Dermis blood vessel endothelial cell (primary cell): ENCODE measurements around the gene BAG3. TPM values are rescaled to one million over a fixed set of nuclear protein-coding genes. Genes with fewer than 3 reads are reported as not detected.
A peak's percentile ranks its signal among the peaks of the same experiment; 100 is the strongest.

Experiments used
- DNase-seq: peaks from one replicate; pipeline ENCODE4 v3.0.0; 2010
- total RNA-seq: library from RNA; depleted of rRNA; stranded (reverse); fragments of >200 nt; gene quantifications from 2 replicates; pipeline ENCODE4 v1.2.3, GENCODE V29; 2014

The BAG3 gene
- total RNA-seq, 1 donor from 2014 or later: 7.5 TPM

DNA sequence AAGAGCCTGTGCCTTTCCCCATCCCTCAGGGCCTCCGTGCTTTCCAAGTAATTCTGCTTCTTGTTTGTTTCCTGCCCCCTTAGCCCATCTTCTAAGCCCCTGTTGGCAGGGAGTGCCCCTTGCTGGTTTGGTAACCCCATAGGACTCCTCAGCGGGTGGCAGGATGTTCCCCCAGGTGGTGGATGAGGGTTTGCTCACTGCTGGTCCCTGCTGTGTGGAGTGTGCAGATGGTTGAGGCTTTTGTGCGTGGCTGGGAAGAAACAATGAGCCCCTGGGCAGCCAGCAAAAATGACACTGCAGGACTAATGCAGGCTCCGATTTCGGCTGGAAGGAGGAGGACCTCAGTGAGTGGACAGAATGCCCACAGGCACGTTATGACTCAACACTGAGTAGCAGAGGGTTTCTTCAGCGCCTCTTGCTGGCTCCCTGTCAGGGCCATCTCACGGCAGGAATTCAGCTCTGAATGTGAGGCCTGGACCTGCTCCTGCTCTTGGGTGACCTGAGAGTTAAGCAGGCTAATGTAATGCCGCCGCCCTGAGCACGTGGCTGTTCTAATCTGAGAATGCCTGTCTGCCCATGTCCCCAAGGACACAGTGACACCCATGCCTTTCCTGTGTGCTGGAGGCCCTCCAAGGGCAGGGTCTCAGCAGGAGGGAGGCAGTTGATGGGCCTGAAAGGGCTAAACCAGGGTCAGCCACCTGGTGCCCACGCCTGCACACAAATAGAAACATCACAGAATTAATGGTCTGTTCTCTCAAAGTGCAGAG is 16.6 kb downstream of the BAG3 start:
- peak; percentile 72 for DNase-seq

DNA sequence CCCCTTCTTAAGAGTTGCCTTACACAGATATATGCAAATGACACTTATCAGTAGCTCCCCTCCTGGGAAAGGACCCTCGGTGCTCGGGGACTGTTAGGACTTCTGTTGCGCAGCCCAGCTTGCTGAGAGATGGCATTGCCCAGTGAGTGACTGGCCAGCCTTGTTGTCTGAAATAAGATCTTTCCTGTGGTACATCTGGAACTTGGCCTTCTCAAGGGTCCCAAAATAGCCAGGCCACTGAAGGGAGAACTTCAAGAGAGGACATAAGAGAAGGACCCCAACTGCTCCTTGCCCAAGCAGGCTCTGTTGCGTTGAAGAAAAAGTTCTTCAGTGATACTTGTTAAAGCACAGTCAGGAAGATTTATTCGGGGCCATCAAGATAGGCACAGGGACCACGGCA is 17.3 kb downstream of the BAG3 start:
- DNase-seq: no peak

DNA sequence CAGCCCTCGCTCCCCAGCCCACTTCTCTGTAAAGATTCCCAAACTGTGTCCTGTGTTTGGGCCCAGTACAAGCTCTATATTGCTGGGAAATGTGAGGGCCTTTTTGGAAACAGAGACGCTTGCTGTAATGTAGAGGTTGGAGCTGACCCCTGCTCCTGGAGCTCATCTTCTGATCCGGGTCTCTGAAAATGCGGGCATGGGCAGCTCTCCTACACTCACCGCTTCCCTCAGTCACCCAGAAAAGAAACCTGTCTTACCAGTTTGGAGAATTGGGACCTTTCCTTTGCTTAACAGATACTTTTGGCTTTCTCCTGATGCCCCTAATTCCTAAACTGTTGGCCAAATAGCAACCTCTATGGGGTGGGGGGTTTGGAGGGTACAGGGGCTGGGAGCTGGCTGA is 18.2 kb downstream of the BAG3 start:
- DNase-seq: no peak

DNA sequence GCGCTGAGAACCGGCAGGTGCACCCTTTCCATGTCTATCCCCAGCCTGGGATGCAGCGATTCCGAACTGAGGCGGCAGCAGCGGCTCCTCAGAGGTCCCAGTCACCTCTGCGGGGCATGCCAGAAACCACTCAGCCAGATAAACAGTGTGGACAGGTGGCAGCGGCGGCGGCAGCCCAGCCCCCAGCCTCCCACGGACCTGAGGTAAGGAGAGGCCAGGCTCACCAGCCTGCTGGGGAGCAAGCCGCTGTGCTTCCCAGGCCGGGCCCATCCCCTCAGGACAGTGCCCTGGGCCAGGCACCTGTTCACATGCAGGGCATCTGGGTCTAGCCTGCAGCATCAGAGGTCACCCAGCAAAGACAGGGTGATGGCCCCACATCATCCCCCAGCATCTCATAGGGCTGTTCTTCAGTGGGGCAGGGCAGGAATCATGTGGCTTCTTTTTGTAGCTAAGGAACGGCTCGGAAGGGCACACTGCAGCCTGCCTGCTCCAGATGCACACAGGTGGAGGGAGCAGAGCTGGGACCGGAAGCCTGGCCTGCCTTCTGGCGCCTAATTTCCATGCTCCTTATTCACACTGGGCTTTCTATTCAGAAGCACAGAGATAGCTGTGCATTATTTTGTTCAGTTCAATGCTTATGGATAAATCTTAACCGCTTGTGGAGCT is 18.9 kb downstream of the BAG3 start:
- DNase-seq: no peak

DNA sequence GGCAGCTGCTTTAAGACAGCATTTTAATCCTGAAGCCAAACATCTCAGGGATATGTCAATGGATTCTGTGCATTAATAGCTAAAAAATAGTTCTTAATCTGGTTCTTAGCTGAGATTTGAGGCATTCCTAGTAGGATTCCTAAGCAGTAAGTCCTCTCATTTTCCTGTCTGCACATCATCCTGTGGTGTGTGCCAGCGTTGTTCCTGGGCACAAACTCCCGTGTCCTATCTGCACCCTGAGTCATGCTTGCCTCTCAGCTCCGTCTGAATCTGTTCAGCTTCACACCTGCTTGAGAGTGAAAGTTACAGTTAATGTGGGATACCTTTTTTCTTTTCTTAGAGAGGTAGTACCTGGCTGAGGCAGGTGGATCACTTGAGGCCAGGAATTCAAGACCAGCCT is 19.5 kb downstream of the BAG3 start:
- DNase-seq: peak; percentile 30

DNA sequence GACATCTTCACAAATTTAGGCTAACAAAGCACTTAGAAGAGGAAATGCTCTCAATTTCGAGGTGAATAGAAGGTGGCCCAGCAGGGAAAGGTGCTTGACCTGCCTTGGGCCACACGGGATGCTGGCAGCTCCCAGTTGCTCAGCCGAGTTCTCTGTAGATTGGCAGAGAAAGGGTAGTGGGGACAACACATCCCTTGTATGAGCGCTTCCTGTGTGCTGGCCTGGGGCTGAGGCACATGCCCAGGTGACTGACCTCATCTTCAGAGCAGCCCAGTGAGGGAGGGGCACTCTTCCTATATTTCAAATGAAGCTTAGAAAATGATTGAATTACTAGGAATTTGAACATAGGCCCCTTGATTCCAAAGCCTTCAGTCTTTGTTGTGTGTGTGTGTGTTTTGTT is 20.2 kb downstream of the BAG3 start:
- DNase-seq: no peak

DNA sequence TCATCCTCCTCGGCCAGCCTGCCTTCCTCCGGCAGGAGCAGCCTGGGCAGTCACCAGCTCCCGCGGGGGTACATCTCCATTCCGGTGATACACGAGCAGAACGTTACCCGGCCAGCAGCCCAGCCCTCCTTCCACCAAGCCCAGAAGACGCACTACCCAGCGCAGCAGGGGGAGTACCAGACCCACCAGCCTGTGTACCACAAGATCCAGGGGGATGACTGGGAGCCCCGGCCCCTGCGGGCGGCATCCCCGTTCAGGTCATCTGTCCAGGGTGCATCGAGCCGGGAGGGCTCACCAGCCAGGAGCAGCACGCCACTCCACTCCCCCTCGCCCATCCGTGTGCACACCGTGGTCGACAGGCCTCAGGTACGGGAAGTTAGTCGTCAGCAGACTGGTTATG is 21.1 kb downstream of the BAG3 start:
- DNase-seq: no peak

DNA sequence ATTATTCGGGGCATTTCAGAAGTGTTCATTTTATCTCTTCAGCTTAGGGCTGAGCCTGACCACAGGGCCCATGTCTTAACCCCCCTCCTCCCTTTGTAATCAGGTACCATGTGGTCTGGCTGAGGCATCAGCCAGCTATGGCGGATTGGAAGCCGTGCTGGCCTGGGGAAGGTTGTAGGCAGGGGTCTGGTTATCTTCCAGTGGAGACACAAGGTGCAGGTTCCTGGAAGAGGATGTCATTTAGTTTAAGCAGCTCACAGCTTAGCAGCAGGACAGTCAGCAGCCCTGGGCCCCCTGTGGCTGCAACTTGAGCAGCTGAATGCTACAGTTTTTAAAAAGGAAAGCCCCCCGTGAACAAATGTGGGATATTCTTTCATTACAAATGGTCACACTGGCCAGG is 22.1 kb downstream of the BAG3 start:
- DNase-seq: no peak

DNA sequence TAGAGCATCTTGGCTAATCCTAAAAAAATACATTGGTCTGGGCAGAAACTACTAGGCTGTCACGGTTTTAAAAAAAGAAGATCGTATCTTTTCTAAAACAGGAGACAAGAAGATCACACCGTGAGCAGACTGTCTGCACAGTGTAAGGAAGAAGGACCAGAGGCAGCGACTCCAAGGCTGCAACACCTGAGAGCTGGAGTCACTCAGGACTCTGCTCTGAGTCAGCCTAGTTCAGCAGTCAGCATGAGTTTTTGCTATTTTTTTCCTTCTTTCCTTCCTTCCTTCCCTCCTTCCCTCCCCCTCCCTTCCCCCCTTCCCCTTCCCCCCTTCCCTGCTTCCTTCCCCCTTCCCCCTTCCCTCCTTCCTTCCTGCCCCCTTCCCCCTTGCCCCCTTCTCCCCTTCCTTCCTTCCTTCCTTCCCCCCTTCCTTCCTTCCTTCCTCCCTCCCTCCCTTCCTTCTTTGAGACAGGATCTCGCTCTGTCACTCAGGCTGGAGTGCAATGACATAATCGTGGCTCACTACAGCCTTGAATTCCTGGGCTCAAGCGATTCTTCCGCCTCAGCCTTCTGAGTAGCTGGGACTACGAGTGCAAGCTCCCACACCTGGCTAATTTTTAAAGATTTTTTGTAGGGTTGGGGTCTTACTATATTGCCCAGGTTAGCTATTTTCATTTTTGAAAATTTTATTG is 24.4 kb downstream of the BAG3 start:
- DNase-seq: no peak

DNA sequence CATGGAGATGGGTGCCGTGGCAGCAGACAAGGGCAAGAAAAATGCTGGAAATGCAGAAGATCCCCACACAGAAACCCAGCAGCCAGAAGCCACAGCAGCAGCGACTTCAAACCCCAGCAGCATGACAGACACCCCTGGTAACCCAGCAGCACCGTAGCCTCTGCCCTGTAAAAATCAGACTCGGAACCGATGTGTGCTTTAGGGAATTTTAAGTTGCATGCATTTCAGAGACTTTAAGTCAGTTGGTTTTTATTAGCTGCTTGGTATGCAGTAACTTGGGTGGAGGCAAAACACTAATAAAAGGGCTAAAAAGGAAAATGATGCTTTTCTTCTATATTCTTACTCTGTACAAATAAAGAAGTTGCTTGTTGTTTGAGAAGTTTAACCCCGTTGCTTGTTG is 25.9 kb downstream of the BAG3 start:
- DNase-seq: no peak

DNA sequence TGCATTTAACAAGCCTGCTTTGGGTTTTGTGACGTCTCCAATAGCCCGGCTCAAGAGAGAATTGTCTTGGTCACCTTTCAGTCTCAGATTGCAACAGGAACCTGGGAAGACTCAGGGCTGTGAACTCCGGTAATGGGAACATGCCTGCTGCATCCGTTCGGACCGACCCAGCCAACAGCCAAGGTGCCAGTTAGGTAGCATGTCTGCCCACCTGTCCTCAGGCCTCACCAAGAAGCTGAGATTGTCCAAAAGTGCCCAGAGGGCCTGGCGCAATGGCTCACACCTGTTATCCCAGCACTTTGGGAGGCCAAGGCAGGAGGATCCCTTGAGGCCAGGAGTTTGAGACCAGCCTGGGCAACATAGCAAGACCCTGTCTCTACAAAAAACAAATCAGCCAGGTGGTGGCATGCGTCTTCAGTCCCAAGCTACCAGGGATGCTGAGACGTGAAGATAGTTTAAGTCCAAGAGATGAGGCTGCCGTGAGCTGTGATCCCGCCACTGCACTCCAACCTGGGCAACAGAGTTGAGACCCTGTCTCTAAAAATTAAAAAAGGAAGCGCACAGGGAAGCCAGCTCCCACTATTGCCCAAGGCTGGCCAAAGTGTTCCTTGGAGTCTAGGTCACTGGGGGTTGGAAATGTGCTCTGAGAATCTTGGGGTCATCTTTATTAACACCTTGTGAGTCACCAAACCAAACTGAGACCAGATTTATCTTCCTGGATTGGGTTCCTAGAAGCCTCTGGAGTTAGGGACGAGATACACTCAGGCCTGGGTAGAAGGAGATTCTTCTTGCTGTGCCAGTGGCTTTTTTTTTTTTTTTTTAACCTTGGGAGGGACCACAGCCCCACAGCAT is 26.9 kb downstream of the BAG3 start:
- DNase-seq: no peak

DNA sequence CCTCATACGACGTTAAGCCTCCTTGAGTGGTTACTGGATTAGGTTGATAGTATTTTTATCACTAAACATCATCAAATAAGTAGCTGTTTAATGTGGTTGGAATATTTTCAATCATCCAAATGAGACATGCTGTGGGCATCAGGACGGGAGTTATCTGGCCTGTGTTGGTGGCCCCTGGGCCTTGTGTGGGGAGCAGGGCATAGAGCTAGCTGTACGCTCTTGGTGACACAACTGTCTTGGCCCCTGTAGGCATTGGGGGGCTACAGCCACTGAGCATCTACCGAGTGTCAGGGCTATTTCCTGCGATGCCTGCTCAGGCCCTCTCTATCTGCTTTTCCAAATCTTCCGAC is 28.3 kb downstream of the BAG3 start:
- no peak for DNase-seq

DNA sequence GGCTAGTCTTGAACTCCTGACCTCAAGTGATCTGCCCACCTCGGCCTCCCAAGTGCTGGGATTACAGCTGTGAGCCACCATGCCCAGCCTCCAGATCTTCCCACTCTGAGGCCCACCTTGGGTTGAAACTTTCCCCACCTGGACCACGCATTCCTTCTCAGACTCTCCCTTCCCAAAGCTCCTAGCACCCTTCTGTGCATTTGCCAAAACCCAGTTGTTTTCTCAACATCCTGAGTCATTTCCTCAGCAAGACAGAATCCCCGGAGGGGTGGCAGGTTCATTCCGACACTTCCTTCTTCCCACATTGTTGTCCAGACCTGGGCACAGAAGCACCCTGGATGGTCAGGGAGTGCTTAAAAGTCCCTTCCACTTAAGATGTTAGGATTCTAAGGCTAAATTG is 28.9 kb downstream of the BAG3 start:
- peak; percentile 88 for DNase-seq

DNA sequence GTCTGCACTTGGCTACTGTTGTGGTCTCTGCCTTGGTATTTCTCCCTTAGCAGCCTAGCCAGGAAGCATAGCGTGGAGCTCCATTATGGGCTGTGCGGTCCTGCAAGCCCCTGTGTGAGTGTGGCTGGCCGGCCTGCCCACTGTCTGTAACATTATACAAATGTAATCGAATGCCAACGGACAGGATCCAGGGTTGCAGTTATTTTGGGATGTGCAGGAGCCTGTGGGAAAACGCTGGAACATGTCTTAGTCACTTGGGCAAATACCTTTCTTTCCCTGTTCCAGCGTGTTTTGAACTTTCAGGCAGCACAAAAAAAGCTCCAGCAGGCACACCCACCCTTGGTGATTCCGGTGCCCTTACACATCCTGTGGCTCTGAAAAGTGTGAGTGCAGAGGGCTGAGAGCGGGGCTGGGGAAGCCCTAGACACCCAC is 29.5 kb downstream of the BAG3 start:
- peak; percentile 57 for DNase-seq

DNA sequence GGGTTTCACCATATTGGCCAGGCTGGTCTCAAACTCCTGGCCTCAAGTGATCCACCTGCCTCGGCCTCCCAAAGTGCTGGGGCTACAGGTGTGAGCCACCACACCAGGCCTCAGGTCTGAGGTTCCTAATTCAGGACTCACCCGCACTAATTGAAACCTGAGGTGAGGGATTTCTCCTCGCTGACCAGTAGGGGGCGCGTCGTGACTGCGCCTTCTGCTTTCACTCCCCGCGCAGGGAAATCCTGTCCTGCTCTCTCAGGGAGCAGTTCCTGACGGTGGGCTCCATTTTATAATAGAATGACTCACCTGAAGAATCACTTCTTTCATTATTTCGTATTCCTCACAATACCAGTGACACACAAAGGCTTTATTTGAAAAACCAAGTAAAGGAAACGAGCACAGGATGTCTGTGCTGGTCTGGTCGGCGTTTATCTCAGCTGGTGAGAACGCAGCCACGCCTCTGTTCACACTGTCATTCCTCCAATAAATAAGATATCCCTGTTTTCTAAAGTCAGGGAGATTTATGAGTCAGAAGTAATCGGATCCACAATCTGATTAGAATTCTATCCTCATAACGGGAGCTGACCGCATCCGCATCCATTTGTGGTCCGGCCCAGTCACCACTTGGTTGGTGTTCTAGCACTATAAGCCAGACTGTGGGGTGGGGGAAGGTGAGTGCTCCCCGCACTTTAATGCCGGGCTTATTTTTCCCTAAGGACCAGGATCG is 35.4 kb downstream of the BAG3 start:
- DNase-seq: peak; percentile 96

DNA sequence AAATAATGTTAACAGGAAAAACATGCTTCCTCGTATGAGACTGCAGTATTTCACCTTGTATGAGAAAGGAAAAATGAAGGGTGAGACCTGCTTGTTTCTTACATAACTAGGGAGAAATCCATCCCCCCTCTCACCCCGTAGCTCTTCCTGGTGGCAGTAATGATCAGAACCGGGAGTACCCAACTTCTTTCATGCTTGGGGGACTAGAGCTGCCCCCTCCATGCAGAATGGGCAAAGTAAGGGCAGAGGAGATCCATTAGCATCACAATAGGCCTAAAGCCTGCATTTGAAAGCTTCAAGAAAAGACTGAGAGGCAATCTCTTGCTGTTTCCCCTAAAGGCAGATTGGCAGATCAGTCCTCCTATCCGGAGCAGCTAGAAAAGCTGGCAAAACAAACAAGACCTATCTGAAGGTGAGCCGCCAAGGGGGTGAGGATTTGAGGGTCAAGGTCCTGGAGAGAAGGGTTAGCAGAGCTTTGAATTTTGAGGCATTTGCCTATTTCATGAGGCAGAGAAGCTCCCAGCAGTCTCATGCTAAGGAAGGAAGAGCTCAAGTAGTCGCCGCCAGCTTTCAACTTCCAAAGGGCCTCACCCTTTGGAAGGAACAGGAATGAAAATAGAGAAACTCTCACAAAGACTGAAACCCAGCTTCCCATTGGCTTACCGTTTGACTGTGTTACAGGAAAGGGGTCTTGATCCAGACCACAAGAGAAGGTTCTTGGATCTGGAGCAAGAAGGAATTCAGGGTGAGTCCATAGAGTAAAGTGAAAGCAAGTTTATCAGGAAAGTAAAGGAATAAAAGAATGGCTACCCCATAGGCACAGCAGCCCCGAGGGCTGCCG is 36.2 kb downstream of the BAG3 start:
- peak; percentile 62 for DNase-seq

DNA sequence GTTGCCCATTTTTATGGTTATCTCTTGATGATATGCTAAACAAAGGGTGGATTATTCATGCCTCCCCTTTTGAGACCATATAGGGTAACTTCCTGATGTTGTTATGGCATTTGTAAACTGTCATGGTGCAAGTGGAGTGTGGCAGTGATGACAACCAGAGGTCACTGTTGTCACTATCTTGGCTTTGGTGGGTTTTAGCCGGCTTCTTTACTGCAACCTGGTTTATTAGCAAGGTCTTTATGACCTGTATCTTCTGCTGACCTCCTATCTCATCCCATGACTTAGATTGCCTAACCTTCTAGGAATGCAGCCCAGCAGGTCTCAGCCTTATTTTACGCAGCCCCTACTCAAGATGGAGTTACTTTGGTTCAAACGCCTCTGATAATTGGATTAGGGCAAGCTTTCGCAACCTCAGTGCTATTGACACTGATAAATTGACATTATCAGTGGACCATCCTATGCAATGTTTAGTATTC is 36.9 kb downstream of the BAG3 start:
- no peak for DNase-seq

DNA sequence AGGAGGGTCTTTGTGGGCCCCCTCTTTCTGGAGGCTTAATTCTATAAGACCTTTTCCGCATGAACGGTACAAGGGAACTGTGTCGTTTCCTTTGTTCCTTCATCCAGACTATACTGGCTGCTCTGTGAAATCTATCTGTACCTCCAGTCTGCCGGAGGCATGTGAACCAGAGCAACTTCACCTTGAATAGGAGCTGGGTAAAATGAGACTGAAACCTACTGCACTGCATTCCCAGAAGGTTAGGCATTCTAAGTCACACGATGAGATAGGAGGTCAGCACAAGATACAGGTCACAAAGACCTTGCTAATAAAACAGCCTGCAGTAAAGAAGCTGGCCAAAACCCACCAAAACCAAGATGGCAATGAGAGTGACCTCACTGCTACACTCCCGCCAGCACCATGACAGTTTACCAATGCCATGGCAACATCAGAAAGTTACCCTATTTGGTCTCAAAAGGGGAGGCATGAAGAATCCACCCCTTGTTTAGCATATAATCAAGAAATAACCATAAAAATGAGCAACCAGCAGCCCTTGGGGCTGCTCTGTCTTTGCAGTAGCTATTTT is 37.9 kb downstream of the BAG3 start:
- no peak for DNase-seq

DNA sequence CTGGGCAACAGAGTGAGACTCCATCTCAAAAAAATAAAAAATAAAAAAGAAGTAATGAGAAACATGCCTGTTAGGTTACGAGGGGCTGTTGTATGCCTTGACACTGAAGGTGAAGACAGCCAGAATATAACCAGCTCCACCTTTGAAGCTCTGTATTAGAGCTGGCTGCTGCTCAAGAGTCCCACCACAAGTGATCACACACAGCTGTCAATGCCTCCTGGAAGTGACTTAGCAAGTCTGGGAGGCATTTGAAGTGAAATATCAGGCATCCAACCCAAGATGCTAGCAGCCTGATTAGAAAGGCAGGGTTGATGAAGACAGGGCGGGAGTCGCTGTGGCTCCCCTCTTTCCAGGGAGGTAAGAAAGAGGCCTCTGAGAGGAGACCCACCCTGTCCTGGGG is 40.5 kb downstream of the BAG3 start:
- DNase-seq: no peak

DNA sequence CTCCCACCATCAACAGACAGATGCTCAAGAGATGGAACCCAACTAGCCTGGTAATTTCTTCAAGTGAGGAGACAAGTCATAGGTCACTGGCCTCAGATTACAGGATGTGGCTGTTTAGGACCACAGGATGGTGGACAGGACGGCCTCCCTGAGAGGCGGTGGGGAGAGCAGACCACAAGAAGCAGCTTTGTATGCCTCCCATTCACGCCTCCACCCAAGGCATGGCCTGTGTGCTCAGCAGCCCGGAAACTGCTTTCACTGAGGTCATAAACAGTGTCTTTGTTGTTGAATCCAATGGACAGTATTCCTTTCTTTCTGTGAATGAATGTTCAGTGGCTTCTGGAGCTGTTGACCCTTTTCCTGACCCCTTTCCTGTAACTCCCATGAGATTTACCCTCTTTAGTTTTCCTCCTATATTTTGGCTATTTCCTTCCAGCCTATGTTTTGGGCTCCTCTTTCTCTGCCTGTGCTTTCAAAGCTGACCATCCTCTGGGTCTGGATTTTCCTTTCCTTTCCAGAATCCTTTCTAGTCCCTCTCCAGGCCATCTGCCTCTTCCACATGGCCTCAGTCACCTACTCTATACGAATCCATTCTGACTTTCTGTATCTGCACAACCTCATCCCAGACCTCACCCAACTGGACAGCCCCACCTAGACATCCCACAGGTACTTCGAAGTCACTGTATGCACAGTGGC is 42.2 kb downstream of the BAG3 start:
- peak; percentile 31 for DNase-seq
